HepG2 (cell line): ENCODE data around the gene PLA2R1. TPM values are rescaled to one million over a fixed set of nuclear protein-coding genes. Genes with fewer than 3 reads are reported as not detected.

Source experiments
- ATAC-seq: fragments of 200-7000 bp; cut with Tn5 transposase; 3 replicates; pipeline ENCODE4 v1.9.1; 2020; ENCODE audit warnings: mild to moderate bottlenecking, moderate library complexity
- Bru-seq: library from RNA; stranded (reverse); fragments of 400-500 nt; gene quantifications from one replicate; lab custom pipeline; 2021; lab: Mats Ljungman, UMichigan
- BruChase-seq, 2 experiments: library from RNA; stranded (reverse); fragments of 400-500 nt; gene quantifications; one replicate each; lab custom pipeline; 2021; lab: Mats Ljungman, UMichigan
- BruUV-seq: library from RNA; stranded (reverse); fragments of 400-500 nt; replicated peaks from 2 replicates; lab custom pipeline; 2021; lab: Mats Ljungman, UMichigan
- CTCF ChIA-PET: fragments of 300-600 bp; formaldehyde crosslinking; extraction: SDS; loops from one replicate; lab custom pipeline; 2021; ENCODE audit warnings: low total read pairs, inconsistent platforms, low intra/inter-chr PET ratio; lab: Yijun Ruan, JAX
- POLR2A ChIA-PET: fragments of 350-600 bp; sonication (Branson Sonifier 250); formaldehyde crosslinking; loops from one replicate; lab custom pipeline; 2020; ENCODE audit warnings: antibody characterized with exemption, inconsistent platforms; lab: Yijun Ruan, JAX
- DNase-seq: peaks from one replicate; pipeline ENCODE4 v3.0.0-alpha.2; 2015; ENCODE audit warnings: low spot score
- FAIRE-seq: peaks from 3 replicates; lab custom pipeline; 2011; peaks lifted over from hg19 to GRCh38; lab: Jason Lieb, UNC
- H2AFZ ChIP-seq: one replicate; pipeline ENCODE4 v1.6.1; 2011; ENCODE audit warnings: low read length, inconsistent platforms
- H3K27ac ChIP-seq: fragments of 300-600 bp; 3 replicates; pipeline ENCODE4 v1.8.0; 2011; ENCODE audit warnings: mixed run types, mild to moderate bottlenecking, mixed read lengths, low read length, inconsistent platforms; ENCODE audit not compliant: insufficient read depth; ENCODE audit errors: extremely low read length
- H3K27me3 ChIP-seq, 2 experiments: fragments of 200-600 bp in 1 of 2; 2 replicates in 1 of 2; 3 replicates in 1 of 2; pipeline versions ENCODE4 v1.6.0 to v1.8.0; 2011; ENCODE audit warnings: low read length in 2 of 2, mild to moderate bottlenecking in 2 of 2, moderate library complexity in 2 of 2, inconsistent platforms in 1 of 2; ENCODE audit not compliant: insufficient read depth in 2 of 2, control insufficient read depth in 1 of 2
- H3K36me3 ChIP-seq, 2 experiments: fragments of 200-600 bp in 1 of 2; replicated peaks in 1 of 2; 2 replicates in 1 of 2; 3 replicates in 1 of 2; pipeline versions ENCODE4 v1.5.1 to v1.8.0; 2011; ENCODE audit warnings: low read length in 2 of 2, inconsistent platforms in 1 of 2; ENCODE audit not compliant: insufficient read depth in 2 of 2, control insufficient read depth in 1 of 2
- H3K4me1 ChIP-seq: 2 replicates; pipeline ENCODE4 v1.5.1; 2012; ENCODE audit warnings: low read length, inconsistent platforms; ENCODE audit not compliant: insufficient read depth
- H3K4me2 ChIP-seq: 2 replicates; pipeline ENCODE4 v1.6.0; 2011; ENCODE audit warnings: low read depth, low read length, inconsistent platforms
- H3K4me3 ChIP-seq, 3 experiments: fragments of 200-600 bp in 1 of 3; sonication (generic), shearing (Covaris generic) in 1 of 3; replicated peaks in 1 of 3; 2 replicates each; pipeline ENCODE4 v1.5.1; 2011 to 2016; ENCODE audit warnings: low read length in 3 of 3, inconsistent platforms in 2 of 3, low read depth in 2 of 3, mild to moderate bottlenecking in 2 of 3, control low read depth in 1 of 3, mixed read lengths in 1 of 3; ENCODE audit not compliant: insufficient read depth in 1 of 3
- H3K79me2 ChIP-seq: one replicate; pipeline ENCODE4 v1.6.1; 2011; ENCODE audit warnings: low read length, inconsistent platforms; ENCODE audit not compliant: insufficient read depth
- H3K9ac ChIP-seq: 2 replicates; pipeline ENCODE4 v1.6.0; 2011; ENCODE audit warnings: mild to moderate bottlenecking, low read depth, low read length, inconsistent platforms; ENCODE audit not compliant: insufficient read depth
- H3K9me3 ChIP-seq: 2 replicates; pipeline ENCODE4 v1.5.1; 2012; ENCODE audit warnings: mild to moderate bottlenecking, low read length
- H4K20me1 ChIP-seq: 2 replicates; pipeline ENCODE4 v1.6.0; 2011; ENCODE audit warnings: inconsistent platforms, mild to moderate bottlenecking, low read length, moderate library complexity; ENCODE audit not compliant: insufficient read depth
- EZH2 ChIP-seq: conservative IDR thresholded peaks from 2 replicates; pipeline ENCODE4 v1.6.1; 2012; ENCODE audit warnings: mild to moderate bottlenecking, low read depth, low read length, moderate library complexity
- ZFYVE20 ChIP-seq: sonication (generic); formaldehyde crosslinking; IDR thresholded peaks from 2 replicates; pipeline ENCODE4 v1.8.0; 2023; ENCODE audit warnings: low read depth, mild to moderate bottlenecking, moderate library complexity, missing genetic modification reagents, borderline replicate concordance
- WGBS: methylation state at CpG from one replicate; pipeline ENCODE4 v1.1.6; 2017; ENCODE audit warnings: low lambda C conversion rate; 5-methylcytosine and 5-hydroxymethylcytosine counted together
- in situ Hi-C: cut with HindIII; loops from 2 replicates; pipeline ENCODE4 v1.10.0; 2017; ENCODE audit warnings: low pct_unique_long_range_greater_than_20kb; ENCODE audit not compliant: extremely low pct_ligation_motif_present
- intact Hi-C: fragments of 100-400 bp; cut with micrococcal nuclease; formaldehyde crosslinking; loops from one replicate; pipeline ENCODE4 v1.10.0; 2022; ENCODE audit not compliant: unreplicated experiment
- long read RNA-seq, 2 experiments: library from RNA in 1 of 2; library from polyadenylated mRNA in 1 of 2; stranded (forward) in 1 of 2; unstranded in 1 of 2; transcript quantifications; one replicate each; pipeline ENCODE4 v2.0.0, GENCODE V29; 2019 to 2022
- polyA minus RNA-seq, 3 experiments: library from RNA; depleted of rRNA, polyadenylated mRNA; stranded (reverse); fragments of >200 nt; gene quantifications; 2 replicates each; pipeline ENCODE4 v1.2.3, GENCODE V29; 2011; ENCODE audit warnings: low replicate concordance in 1 of 3
- polyA plus RNA-seq, 8 experiments: library from polyadenylated mRNA; depleted of rRNA in 3 of 8; stranded (reverse) in 7 of 8; unstranded in 1 of 8; fragments of >200 nt; fragmentation: Illumina TruSeq in 4 of 8; extraction: Trizol in 4 of 8; gene quantifications; 2 replicates each; pipeline versions ENCODE4 v1.2.1 to v1.2.3, GENCODE V29; 2011 to 2016; ENCODE audit warnings: low read depth in 4 of 8, missing spikeins in 1 of 8, mixed read lengths in 1 of 8; ENCODE audit not compliant: insufficient read depth in 1 of 8
- total RNA-seq, 5 experiments: library from RNA; depleted of rRNA; stranded (reverse); fragments of >200 nt; fragmentation: Illumina TruSeq; extraction: Trizol; gene quantifications; 2 replicates each; pipeline ENCODE4 v1.2.3, GENCODE V29; 2016; ENCODE audit warnings: low read depth in 1 of 5

PLA2R1 gene
- total RNA-seq (2016; rRNA removed; fragmentation: Illumina TruSeq; extraction: Trizol) = not detected in 2 replicates
- not detected in 2 replicates for total RNA-seq (2016; cell fraction: cytosol; rRNA removed; fragmentation: Illumina TruSeq; extraction: Trizol; ENCODE audit: low read depth)
- not detected in 2 replicates for total RNA-seq (2016; cell fraction: insoluble cytoplasmic fraction; rRNA removed; fragmentation: Illumina TruSeq; extraction: Trizol)
- total RNA-seq (2016; cell fraction: membrane; rRNA removed; fragmentation: Illumina TruSeq; extraction: Trizol) = not detected in 2 replicates
- not detected in 2 replicates for total RNA-seq (2016; cell fraction: nucleus; rRNA removed; fragmentation: Illumina TruSeq; extraction: Trizol)
- polyA plus RNA-seq (2011; rRNA removed) = not detected in 2 replicates
- not detected in 2 replicates for polyA plus RNA-seq (2011; cell fraction: cytosol; rRNA removed)
- not detected in 2 replicates for polyA plus RNA-seq (2011; cell fraction: nucleus; rRNA removed)
- polyA plus RNA-seq (2012) = not detected in 2 replicates
- not detected in 2 replicates for polyA plus RNA-seq (2016; cell fraction: cytosol; fragmentation: Illumina TruSeq; extraction: Trizol; ENCODE audit: low read depth)
- polyA plus RNA-seq (2016; cell fraction: insoluble cytoplasmic fraction; fragmentation: Illumina TruSeq; extraction: Trizol; ENCODE audit: low read depth) = not detected in 2 replicates
- polyA plus RNA-seq (2016; cell fraction: membrane; fragmentation: Illumina TruSeq; extraction: Trizol; ENCODE audit: low read depth) = not detected in 2 replicates
- not detected in 2 replicates for polyA plus RNA-seq (2016; cell fraction: nucleus; fragmentation: Illumina TruSeq; extraction: Trizol; ENCODE audit: insufficient read depth, low read depth)
- polyA minus RNA-seq (2011; rRNA and poly(A)+ RNA removed; ENCODE audit: low replicate concordance) = 0.09 TPM in 1 of 2 replicates, not detected in the other
- not detected in 2 replicates for polyA minus RNA-seq (2011; cell fraction: cytosol; rRNA and poly(A)+ RNA removed)
- polyA minus RNA-seq (2011; cell fraction: nucleus; rRNA and poly(A)+ RNA removed) = not detected in 2 replicates
- Bru-seq, nascent RNA = percentile 4 among the genes with signal in this experiment
- BruChase-seq, experiment 1, labeled RNA remaining after a 6-hour chase = percentile 2 among the genes with signal in this experiment
- BruChase-seq, experiment 2, labeled RNA remaining after a 2-hour chase = percentile 6 among the genes with signal in this experiment
- long read RNA-seq, experiment 1 = 0 reads
- long read RNA-seq, experiment 2 = 0 reads

- no TSS peak for BruUV-seq
- ChIA-PET CTCF (no interaction called here), POLR2A (no interaction called here)
- no peak within 1 kb of the TSS for H3K27ac ChIP-seq
- H3K36me3 ChIP-seq = no peaks in the 10 kb centered on the region
- FAIRE-seq = no peak
- no peak within 1 kb of the TSS for H3K9ac ChIP-seq
- no peak within 1 kb of the TSS for H2AFZ ChIP-seq
- no peaks in the 10 kb centered on the region for H4K20me1 ChIP-seq
- H3K9me3 ChIP-seq = no peaks in the 10 kb centered on the region
- H3K79me2 ChIP-seq = no peaks in the 10 kb centered on the region
- peaks cover 3 to 31% of the 10 kb centered on the region in 2 experiments; a peak in 3 of 5 replicates for H3K27me3 ChIP-seq
- 24% methylated on average over 12 of the region's 52 CpGs for WGBS
- ATAC-seq = peak; percentile 49
- intact Hi-C loops = no loop called here
- peak within 1 kb of the TSS; percentile 39 for H3K4me2 ChIP-seq
- peaks cover 7% of the 10 kb centered on the region; the same call in 1 of the 2 replicates for H3K4me1 ChIP-seq
- in situ Hi-C loops = no loop called here
- peak within 1 kb of the TSS in 1 of 3 experiments; percentile 36; a peak in 1 of 6 replicates for H3K4me3 ChIP-seq
- TF ChIP-seq EZH2 (peak; percentile 67; the same call in 1 of the 2 replicates), ZFYVE20 (CRISPR knock-in tag) (no peak)
- TF ChIP-seq, all 625 proteins: peak for 1
- no peak for DNase-seq
Measured at GRCh38 chr2:160062292-160063005, at the start of gene PLA2R1. Gene PLA2R1, minus strand, starts transcription at chr2:160062615. Its CDS starts 212 bp downstream, at chr2:160062403.
